SK-N-SH (cell line): ENCODE results near the gene PLEKHA3. TPM values are rescaled to one million over a fixed set of nuclear protein-coding genes. Genes with fewer than 3 reads are reported as not detected.

Source experiments
- CHD2 ChIP-seq: fragments of 150-350 bp; IDR thresholded peaks from 2 replicates; pipeline ENCODE4 v1.6.1; 2018; ENCODE audit warnings: low read length; ENCODE audit not compliant: partially characterized antibody
- CTCF ChIP-seq: fragments of 200-600 bp; sonication (generic); IDR thresholded peaks from 2 replicates; pipeline ENCODE4 v1.6.1; 2017; ENCODE audit warnings: antibody characterized with exemption, mild to moderate bottlenecking, moderate library complexity
- EP300 ChIP-seq, 2 experiments: IDR thresholded peaks; 2 replicates each; pipeline versions ENCODE4 v1.4.0 to v1.6.1; 2012; ENCODE audit warnings: borderline replicate concordance in 1 of 2, low read depth in 1 of 2, low read length in 1 of 2
- EZH2phosphoT487 ChIP-seq: fragments of 200-600 bp; sonication (generic); IDR thresholded peaks from 2 replicates; pipeline ENCODE4 v1.6.1; 2017; ENCODE audit warnings: low read depth, mixed run types, mild to moderate bottlenecking, antibody characterized with exemption, moderate library complexity, borderline replicate concordance
- FOSL2 ChIP-seq: IDR thresholded peaks from 2 replicates; pipeline ENCODE4 v1.4.0; 2012; ENCODE audit warnings: low read depth, mild to moderate bottlenecking, moderate library complexity, borderline replicate concordance
- FOXJ3 ChIP-seq: sonication (generic); formaldehyde crosslinking; IDR thresholded peaks from 2 replicates; pipeline ENCODE4 v1.5.1; 2020; ENCODE audit warnings: mild to moderate bottlenecking, missing genetic modification reagents
- FOXM1 ChIP-seq: IDR thresholded peaks from 2 replicates; pipeline ENCODE4 v1.4.0; 2012; ENCODE audit warnings: low read depth, mild to moderate bottlenecking
- GABPA ChIP-seq: IDR thresholded peaks from 2 replicates; pipeline ENCODE4 v1.4.0; 2012; ENCODE audit warnings: low read depth, mild to moderate bottlenecking
- GATA2 ChIP-seq: sonication (generic); formaldehyde crosslinking; IDR thresholded peaks from 2 replicates; pipeline ENCODE4 v1.5.0; 2020; ENCODE audit warnings: mild to moderate bottlenecking, missing genetic modification reagents
- IRF3 ChIP-seq: fragments of 150-350 bp; IDR thresholded peaks from 2 replicates; pipeline ENCODE4 v1.6.1; 2016; ENCODE audit warnings: mild to moderate bottlenecking, low read depth, low read length
- MAX ChIP-seq: IDR thresholded peaks from 2 replicates; pipeline ENCODE4 v1.4.0; 2012; ENCODE audit warnings: low read depth
- MXI1 ChIP-seq: IDR thresholded peaks from 2 replicates; pipeline ENCODE4 v1.6.1; 2012; ENCODE audit warnings: mild to moderate bottlenecking, low read depth, low read length, improper control_type of control experiment
- NRF1 ChIP-seq: IDR thresholded peaks from 2 replicates; pipeline ENCODE4 v1.6.1; 2012; ENCODE audit warnings: low read depth, mild to moderate bottlenecking, low read length
- PBX3 ChIP-seq: IDR thresholded peaks from 2 replicates; pipeline ENCODE4; 2012
- POLR2AphosphoS5 ChIP-seq: IDR thresholded peaks from 2 replicates; pipeline ENCODE4 v1.6.1; 2012; ENCODE audit warnings: low read depth, low read length
- RCOR1 ChIP-seq: fragments of 150-350 bp; IDR thresholded peaks from 2 replicates; pipeline ENCODE4 v1.6.1; 2017; ENCODE audit warnings: antibody characterized with exemption, low read length
- REST ChIP-seq: IDR thresholded peaks from 2 replicates; pipeline ENCODE4 v1.6.1; 2012; ENCODE audit warnings: mild to moderate bottlenecking, low read depth, low read length, moderate library complexity
- SIN3A ChIP-seq: IDR thresholded peaks from 2 replicates; pipeline ENCODE4 v1.6.1; 2012; ENCODE audit warnings: low read depth, mild to moderate bottlenecking, low read length, moderate library complexity, borderline replicate concordance
- TAF1 ChIP-seq: IDR thresholded peaks from 2 replicates; pipeline ENCODE4 v1.6.1; 2012; ENCODE audit warnings: low read depth, mild to moderate bottlenecking, low read length, moderate library complexity, borderline replicate concordance
- TEAD4 ChIP-seq: IDR thresholded peaks from 2 replicates; pipeline ENCODE4 v1.4.0; 2012; ENCODE audit warnings: mild to moderate bottlenecking, borderline replicate concordance; ENCODE audit not compliant: insufficient read depth
- YY1 ChIP-seq: IDR thresholded peaks from 2 replicates; pipeline ENCODE4 v1.4.0; 2012; ENCODE audit warnings: low read depth, mild to moderate bottlenecking
- polyA plus RNA-seq, 3 experiments: library from polyadenylated mRNA; depleted of rRNA; stranded (reverse); fragments of >200 nt; gene quantifications; 2 replicates each; pipeline ENCODE4 v1.2.3, GENCODE V29; 2012

Gene PLEKHA3
- polyA plus RNA-seq, 1 of the 3 experiments (the other 2 are of a cell fraction), result 5.7 TPM

- TF ChIP-seq MAX (peak; percentile 77), EP300 (IDR thresholded peaks at IDR 0.05; ENCODE audit: borderline replicate concordance in 1 of 2, low read depth in 1 of 2, low read length in 1 of 2) (peak in 1 of 2 experiments; percentile 47; a peak in 1 of 4 replicates), NRF1 (no peak), TEAD4 (0 out of 2 replicates have a peak, but pooled peaks have one; percentile 17), FOSL2 (peak; percentile 59), FOXJ3 (CRISPR knock-in tag) (no peak), CHD2 (no peak), IRF3 (no peak), GABPA (no peak), PBX3 (peak; percentile 63), TAF1 (no peak), GATA2 (no peak), RCOR1 (no peak), CTCF (no peak), REST (no peak), FOXM1 (no peak), MXI1 (no peak), SIN3A (no peak), EZH2phosphoT487 (no peak), POLR2AphosphoS5 (no peak), YY1 (no peak)
Observed at GRCh38 chr2:178473931-178474330, 6.3 kb upstream of the PLEKHA3 start (continued).
